GM19463 (cell line): ENCODE data around the gene PIP5K1C.

Source experiments
- ATAC-seq: cut with Tn5 transposase; IDR thresholded peaks from one replicate; pipeline ENCODE4 v1.9.1; 2021; ENCODE audit warnings: mild to moderate bottlenecking, moderate library complexity; ENCODE audit not compliant: unreplicated experiment

Gene PIP5K1C

DNA sequence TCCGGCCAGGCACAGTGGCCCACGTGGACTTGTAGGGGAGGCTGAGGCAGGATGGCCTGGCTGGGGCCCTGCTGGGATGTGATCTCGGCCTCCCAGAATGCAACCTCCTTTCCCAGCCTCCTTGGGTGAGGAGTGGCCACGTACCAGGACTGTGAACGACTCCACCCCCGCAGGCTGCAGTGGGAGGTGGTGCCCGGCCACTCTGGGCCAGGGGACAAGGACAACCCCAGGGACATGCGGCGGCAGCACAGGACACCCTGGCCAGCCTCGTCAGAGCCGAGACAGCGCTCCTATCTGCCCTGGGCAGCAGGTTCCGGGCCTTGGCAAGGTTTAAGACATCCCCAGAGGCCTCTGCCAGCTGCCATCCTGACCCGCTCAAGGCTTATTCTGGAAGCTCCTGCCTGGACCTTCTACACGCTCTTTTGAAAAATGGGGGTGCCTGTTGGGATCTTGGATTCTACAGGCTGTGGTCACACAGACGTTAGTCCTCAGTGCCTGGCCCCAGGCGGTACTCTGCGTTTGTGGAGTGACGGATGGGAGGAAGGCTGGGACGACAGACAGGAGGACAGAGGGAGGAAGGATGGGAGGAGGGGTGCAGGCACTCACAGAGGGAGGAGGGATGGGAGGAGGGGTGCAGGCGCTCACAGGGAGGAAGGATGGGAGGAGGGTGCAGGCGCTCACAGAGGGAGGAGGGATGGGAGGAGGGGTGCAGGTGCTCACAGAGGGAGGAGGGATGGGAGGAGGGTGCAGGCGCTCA, 53.8 kb downstream of the PIP5K1C start:
- no peak for ATAC-seq

DNA sequence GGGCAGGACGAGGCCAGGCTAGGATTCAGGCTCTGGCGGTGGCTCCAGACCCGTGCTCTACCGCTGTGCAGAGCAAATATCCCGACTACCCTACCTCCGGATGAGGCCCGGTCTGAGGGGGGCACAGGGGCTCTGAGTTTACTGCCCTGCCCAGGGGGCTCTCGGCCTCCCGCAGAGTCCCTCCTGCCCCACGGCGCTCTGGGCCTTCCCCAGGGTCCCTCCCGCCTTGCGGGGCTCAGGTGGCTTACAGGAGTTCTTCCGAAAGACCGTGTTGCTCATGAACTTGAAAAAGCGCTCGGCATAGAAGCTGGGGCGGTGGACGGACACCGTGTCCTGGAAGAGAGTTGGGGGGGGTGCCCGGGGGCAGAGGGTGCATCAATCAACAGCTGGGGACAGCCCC, 54.5 kb downstream of the PIP5K1C start:
- ATAC-seq, result no peak

DNA sequence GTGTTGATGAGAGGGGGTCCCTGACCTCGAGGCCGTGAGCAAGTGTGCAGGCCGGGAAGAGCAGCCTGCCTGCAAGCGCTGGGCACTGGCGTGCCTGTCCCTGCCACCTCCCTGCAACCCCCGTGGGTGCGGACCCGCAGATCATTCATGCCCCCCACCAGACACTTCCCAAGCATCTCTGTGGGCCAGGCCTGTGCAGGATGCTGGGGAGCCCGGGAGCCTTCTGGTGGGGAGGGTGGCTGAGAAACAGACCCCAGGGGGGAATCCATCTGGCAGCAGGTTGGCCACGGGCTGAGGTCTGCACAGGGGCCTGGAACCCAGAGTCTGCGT, 55.2 kb downstream of the PIP5K1C start:
- no peak for ATAC-seq

DNA sequence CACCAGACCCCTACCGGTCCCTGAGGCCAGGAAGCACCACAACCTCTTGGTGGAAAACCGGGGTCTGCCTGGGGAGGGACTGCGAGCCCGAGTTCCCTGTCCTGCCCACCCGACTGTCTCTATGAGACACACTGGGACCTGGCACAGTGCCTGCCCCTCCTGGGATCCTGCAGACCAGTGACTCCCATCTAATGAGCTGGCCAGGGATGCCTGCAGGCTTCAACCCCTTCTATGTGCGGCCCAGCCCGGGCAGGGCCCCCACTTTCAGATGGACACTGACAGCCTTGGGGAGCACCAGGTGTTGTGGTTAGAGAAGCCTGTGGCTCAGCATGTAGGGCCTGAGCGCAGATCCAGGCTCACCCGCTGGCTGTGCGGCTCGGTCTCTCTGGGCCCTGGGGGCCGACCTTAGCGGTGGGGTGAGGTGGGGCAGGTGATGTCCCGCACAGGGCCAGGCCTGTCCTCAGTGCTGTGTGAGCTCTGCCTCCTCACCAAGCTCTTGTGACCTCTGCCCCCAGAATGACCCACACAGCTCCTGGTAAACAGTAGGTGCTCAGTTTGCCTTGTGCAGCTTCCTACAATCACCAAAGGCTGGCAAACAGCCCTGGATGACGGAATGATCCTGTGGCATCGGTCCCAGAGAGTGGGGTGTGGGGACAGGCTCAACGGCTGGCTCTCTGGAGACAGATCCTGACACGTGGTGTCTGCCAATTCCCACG, 55.8 kb downstream of the PIP5K1C start:
- ATAC-seq, result no peak

DNA sequence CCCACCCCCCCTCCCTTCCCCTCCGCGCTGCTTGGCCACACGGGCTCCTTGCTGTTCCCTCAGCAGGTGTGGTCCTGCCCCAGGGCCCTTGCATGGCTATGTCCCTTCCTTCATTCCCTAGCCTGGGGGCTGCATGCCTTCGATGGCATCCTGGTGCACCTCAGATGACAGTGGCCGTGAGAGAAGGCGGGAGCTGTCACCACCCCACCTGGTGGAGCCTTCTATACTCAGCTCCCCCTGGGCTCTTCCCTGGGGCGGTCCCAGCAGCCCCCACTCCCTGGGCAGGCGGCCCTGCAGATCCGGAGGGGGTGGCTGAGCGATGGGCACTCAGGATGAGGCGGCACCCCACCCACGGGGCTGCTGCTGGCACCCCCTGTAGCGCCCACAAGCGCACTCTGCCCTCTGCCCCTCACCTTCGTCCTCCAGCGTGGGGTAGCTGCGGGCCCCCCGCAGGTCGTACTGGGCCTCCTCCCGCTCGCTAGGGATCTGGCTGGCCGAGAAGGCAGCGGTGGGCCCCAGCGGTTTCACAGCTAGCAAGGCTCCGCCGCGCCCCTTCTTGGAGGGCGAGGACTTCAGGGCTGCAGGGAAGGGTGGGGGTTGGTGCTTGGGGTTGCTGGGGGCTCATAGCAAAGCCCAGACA, 56.5 kb downstream of the PIP5K1C start:
- ATAC-seq, result no peak

- no peak for ATAC-seq
Measured at GRCh38 chr19:3642987-3643673, 57.1 kb downstream of the PIP5K1C start.

DNA sequence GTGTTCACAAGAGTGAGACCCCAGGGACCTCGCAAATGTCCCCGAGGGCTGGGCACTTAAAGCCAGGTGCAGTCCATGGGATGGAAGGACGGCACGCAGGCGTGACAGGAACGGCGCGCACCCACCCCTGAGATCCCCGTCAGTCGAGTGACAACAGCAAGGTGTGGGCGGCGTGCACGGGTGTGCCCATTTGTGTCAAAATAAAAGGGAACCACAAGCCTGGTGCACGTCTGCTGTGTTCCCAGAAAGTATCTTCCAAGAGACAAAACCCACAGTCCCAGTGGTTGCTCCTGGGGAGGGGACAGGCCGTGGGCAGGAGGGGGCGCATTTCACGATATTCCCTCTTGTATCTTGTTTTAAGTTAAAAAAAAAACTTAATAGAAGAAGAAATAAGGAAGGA, 58.0 kb downstream of the PIP5K1C start:
- no peak for ATAC-seq

- ATAC-seq, result no peak
Measured at GRCh38 chr19:3641515-3642269, 58.6 kb downstream of the PIP5K1C start.

- no peak for ATAC-seq
Measured at GRCh38 chr19:3639479-3639878, 60.8 kb downstream of the PIP5K1C start.

GRCh38 chr19:3638208-3639193, 61.8 kb downstream of the PIP5K1C start:
- no peak for ATAC-seq

DNA sequence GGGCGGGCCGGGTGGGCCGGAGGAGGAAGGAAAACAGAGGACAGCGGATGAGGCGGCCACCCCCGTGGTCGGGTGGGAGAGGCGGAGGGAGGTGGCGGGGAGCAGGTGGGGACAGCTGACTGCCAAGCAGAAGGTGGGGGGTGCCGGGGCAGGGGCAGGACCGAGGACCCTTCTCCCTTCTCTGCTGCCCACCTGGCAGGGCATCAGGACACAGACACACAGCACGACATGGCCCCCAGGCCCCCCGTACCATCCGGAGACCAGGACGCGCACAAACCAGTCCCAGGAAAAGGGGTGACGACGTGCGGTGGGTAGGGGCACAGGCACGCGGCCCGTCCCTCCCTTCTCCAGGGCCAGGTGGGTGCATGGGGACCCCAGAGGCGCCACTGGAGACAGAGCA, 62.6 kb downstream of the PIP5K1C start:
- ATAC-seq, result no peak

- no peak for ATAC-seq
Measured at GRCh38 chr19:3636962-3637361, 63.3 kb downstream of the PIP5K1C start.

DNA sequence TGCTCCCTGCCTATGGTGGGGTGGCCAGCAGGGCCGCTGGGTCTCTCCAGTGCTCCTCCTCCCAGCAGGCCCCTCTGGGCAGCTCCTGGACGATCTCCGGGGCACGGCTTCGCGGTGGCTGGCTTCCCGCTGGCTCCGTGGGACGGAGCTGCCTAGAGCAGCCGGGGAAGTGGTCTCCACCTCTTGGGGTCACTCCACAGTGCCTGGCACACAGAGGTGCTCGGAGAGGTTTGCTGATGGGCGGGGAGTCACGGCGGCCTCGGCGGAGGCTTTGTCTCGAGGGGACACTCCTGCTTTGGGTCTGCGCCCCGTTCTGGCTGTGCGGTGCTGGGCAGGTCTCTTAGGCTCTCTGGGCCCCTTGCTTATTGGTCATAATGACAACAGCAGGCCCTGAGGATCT, 63.8 kb downstream of the PIP5K1C start:
- ATAC-seq, result no peak

GRCh38 chr19:3634496-3635045, 65.7 kb downstream of the PIP5K1C start:
- ATAC-seq, result no peak

- no peak for ATAC-seq
Measured at GRCh38 chr19:3633559-3633988, 66.7 kb downstream of the PIP5K1C start.

- ATAC-seq, result no peak
Measured at GRCh38 chr19:3632739-3633558, 67.3 kb downstream of the PIP5K1C start.

- no peak for ATAC-seq
Measured at GRCh38 chr19:3632098-3632497, 68.2 kb downstream of the PIP5K1C start.

DNA sequence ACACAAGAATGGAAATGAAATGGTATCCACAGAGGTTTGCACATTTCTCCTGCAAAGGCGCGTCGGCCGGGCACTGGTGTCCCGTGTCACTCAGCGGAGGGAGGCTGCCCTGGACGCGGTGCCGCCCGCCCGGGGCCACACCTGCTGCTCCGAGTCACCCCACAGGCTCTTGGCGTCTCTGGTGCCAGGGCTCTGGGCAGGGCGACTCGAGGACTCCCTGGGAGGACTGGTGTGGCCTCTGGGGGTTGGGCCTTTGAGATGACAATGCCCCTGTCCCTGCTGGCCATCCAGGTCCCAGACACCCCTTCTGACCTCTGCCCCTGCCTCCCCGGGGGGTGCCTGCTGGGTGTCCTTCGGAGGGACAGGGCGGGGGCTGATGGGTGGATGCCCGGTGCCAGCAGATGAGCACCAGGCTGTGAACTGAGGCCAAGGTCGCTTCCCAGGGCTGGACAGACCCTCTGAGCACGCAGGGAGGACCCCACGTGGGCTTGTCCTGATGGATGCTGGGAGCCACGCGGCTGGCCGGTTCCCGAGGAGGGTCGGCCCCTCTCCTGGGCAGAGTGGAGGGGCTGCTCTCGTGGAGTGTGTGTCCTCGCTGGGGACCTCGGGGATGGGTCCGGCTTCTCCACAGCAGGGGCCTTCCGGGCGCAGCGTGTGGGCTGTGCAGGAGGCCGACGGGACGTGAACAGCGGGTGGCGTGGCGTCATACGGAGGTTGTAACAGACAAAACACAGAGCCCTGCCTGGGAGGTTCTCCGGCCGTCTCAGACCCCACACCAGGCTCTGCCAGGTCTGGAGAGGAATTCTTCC, 69.0 kb downstream of the PIP5K1C start:
- no peak for ATAC-seq
